HCEC 1CT (cell line): ENCODE measurements around the gene KIDINS220.

Source experiments
- DNase-seq: peaks from one replicate; pipeline ENCODE4 v3.0.0-alpha.2; 2017

KIDINS220 gene

DNA sequence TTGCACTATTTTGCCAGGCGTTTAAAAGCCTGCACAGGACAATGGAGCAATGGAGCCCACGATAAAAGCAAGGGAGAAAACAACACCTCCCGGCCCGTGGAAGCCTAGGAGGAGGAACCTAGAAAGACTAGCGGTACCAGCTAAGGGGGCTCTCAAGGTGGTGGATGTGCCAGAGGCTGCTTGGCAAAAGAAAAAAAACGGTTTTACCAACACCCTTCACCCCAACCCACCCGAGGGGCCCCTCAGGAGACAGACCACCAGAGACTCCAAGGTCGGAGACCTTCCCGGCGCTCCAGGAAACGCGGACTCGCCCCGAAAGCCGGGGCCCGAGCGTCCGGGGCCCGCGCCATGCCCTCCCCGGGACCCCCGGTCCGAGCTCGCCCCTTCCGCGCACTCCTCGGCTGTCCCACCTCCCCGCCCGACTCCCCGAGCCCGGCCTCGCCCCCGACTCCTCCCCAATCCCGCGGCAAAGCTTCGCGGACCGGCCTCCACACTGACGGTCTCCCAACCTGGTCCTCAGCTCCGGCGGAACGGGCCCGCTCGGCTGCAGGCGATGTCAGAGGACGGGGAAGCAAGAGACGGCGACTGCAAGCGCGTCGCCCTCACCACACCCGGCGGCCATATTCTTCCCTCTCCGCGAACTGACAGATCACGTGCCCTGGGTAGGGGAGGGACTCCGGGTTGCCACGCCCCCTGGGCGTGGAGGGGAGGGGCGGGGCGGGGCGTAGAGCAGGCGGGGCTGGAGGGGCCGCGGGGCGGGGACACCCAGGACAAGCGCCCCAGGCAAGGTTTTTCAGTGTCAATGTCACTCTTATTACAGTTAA lies at the start of gene KIDINS220:
Gene KIDINS220, minus strand, starts transcription at position 643 of the 824 bp plus-strand sequence. CDS start 10,520 bp downstream, outside the sequence.
- peak; percentile 79 for DNase-seq

DNA sequence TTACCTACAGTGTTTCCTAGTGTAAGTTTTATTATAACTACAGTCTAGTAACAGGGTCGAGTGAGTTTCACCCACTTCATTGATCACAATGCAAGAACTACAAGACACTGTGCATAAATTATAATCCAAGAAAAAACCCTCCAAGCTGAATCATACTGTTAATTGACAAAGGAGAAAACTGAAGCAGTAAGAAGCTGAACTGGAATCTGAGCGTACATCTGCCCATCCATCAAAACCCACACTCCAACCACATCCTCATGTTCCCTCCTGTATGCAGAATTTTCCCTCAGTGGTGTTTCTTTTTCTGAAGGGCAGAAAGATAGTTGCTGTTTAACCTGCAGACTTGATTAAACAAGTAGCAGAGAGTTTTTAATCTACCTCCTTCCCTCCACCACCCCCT lies 49.5 kb upstream of the KIDINS220 start:
- DNase-seq = no peak

DNA sequence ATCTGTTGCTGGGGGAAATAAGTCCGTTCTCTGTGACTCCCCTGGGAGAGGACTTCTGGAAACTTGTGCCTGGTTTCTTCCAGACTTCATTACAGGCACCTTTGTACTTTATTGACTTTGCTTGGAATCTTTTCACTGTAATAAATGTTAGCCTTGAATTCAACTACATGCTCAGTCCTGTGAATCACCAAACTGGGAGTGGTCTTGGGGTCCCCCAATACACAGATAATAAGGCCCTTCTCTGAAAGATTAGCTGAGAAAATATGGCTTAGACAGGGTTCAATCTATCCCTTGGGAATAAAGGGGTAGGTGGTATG lies 48.7 kb upstream of the KIDINS220 start:
- DNase-seq = no peak

DNA sequence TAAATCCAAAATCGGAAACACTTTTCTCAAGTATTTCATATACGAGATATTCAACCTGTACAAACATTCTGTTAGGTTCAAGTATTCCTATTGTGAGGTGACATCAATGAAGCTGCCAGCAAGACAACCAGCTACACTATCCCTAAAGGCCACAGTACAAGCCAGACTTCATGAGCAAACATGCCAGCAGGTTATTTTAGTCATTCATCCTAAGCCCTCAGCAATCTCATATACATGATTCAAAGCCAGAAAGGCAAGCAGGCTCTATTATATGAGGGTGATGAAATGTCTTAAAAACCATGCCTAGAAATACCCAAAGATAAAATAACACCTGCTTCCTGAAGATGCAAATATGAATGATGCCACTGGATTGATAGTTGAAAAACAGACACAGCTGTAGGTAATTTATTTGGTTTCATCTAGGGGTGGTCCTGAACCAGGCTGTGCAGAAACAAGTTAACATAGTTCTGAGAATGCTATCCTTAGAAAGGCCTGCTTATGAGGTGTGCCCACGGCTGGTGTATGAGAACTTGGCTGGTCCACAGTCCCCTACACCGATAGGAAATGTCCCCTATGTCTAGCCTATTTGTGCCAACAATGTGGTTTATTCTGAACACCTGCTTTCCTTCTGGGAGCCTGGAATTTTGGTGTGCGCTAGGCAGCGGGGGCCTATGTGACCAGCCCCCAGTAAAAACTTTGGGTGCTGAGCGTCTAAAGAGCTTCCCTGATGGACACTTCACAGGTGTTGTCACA lies 48.2 kb upstream of the KIDINS220 start:
- no peak for DNase-seq

DNA sequence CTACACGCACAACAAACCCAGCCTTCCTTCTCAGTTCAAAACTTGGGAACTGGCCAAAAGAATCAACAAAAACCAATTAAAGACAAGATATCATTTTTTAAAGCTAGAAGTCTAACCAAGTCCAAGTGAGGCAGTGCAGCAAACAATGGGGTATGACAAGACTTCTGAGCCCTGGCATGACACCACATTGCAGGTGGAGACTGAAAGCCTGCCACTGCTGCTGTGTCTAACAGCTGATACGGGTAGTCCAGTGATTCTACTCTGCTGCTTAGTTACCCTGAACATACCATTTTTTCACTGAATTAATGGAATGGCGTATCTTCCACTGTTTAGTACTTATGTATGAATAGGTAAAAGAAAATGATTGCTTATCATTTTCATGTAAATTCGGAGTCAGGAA lies 47.4 kb upstream of the KIDINS220 start:
- DNase-seq = no peak

DNA sequence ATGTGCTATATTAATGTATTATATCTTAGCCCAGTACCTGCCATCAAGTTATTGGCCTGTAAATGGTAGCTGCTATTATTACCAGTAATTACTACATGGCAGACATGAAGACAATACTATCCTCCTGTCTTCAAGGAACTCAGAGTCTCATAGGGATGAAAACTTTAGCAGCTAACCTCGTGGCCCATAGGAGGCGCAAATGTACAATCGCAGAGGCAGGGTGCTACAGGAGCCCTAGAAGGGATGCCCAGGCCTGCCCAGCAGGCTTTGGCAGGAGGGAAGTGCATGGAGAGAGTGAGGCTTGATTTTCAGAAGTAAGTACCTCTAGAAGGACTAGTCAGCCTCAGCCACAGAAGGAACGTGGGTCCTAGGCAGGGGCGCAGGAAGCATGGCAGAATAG lies 44.7 kb upstream of the KIDINS220 start:
- peak; percentile 43 for DNase-seq

DNA sequence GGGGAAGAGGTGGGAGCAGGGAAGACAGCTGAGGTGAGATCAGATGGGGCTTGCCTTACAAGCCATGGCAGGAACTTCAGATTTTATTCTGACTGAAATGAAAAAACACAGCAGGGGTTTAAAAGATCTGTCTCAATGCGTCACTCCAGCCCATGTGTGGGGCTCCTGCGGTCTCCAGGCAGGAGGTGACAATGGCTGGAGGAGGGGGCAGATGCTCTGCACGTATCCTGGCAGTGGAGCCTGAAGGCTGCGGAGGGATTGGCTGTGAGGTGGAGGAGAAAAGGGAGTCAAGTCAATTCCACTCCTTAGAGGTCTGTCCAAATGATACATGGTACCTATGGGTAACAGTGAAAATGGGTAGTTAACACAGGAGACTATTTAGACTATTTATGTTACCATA lies 40.5 kb upstream of the KIDINS220 start:
- DNase-seq = no peak

DNA sequence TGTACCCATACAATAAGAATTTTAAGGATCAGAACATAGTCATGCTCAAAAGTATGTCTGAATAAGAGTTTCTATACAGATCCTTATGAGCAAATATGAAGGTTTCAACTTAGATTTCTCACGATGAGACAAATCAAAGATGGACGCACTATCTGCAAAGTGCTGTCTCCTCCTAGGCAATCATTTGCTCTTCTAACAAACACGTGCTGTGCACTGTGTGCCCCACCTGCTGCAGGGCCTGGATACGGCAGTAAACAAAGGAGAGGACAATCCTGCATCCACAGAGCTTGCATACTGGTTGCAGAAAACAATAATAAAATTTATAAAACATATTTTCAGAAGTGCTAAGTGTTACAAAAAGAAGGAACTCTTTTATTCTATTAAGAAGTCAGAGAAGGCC lies 39.9 kb upstream of the KIDINS220 start:
- DNase-seq = no peak

DNA sequence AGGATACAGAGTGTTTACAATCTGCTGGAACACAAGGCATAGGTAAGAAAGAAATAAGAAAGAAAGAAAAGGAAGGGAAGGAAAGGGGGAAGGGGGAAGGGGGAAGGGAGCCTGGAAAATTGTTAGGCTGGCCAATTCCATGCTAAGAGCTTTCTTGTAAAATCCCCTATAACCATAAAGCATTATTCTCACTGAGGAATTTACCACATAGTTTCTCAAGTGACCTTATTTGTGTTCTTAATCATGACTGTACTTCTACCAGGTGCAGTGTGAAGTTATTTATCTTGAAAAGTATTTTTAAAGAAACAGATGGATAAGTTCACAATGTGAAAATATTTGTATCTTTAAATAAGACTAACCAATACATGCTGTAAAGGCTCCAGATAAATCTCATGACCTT lies 39.2 kb upstream of the KIDINS220 start:
- DNase-seq = no peak

DNA sequence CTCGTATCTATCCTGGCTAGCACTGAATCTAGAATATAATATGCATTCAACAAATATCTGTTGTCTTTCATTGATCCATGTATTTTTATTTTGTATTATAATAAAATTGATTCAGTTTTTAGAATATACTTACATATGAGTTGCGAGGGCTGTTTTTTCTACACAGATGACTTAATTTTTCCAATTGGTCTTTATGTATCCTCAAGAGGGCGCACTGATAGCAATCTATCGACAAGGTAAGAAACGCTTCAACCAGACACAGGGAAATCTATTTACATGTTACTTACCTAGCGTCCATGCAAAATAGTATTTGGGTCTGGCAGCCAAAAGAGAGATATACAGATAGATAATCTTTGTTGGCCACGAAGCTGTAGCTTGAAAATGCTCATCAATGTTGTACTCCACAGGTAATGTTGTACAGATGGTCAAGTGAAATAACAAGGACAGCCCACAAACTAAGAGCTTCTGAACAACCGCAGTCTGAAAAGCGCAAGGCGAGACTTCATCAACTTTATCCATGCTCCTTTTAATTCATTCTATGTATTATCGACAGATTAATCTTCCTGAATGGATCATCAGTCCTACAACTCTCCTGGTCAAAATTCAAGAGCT lies 35.5 kb upstream of the KIDINS220 start:
- DNase-seq = peak; percentile 59

DNA sequence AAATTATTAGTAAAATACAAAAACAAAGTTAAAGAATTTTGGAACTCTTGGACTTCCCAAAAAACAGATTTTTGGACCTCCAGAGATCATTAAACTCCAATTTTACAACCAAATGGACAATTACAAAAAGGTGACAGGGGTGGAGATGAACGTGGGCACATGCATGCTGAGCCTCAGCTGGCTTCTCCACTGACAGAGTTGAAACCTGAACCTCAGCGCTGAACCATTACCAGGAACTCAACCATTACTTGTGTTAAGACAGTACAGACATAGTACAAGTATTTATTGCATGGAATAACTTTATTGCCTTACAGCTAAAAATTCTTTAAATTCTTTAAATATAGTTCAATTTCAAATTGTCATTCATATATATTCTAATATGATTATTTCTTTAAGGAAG lies 33.0 kb upstream of the KIDINS220 start:
- DNase-seq = no peak

DNA sequence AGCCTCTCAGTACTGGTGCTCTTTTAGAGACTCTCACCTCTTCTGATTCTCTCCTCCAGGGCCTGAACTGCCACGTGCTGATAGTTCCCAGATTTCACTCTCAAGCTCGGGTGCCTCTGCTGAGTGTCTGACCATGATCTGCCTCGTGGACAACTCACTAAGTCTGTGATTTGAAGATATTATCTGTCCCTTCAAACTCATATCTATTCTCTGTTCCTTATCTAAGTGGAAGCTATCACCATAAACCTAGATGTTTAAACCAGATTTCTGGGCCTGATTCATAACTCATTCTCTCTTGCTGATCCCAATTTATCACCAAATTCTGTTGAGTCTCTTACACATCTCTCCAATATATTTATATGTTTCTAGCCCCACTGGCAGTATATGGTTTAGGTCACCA lies 29.9 kb upstream of the KIDINS220 start:
- DNase-seq = no peak

DNA sequence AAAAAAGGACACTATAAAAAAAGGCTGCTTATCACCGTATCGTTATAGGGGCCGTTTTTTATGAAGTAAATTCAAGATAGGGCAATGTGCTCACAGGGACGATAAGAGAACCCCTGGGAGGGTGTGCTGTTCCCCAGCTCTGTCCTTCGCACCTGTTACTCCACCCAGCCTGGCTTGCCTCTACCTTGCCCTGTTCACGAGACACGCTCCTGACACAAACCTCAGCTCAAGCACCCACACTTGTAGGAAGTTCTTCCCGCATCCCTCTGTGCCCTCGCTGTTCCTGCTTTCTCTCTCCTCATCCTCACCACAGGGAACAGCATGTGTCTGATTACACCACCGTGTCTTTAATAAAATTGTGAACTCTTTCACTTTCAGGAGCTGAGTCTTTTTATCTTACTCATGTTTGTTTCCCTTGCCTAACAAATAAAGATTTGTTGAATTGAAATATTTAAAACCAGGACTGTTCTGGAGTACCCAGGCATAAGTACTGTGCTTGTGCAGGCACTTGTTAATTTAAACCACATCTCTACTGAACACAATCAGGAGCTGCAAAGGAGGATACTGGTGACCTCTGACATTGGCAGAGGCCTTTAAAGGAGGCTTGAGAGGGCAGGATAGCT lies 26.0 kb upstream of the KIDINS220 start:
- no peak for DNase-seq

DNA sequence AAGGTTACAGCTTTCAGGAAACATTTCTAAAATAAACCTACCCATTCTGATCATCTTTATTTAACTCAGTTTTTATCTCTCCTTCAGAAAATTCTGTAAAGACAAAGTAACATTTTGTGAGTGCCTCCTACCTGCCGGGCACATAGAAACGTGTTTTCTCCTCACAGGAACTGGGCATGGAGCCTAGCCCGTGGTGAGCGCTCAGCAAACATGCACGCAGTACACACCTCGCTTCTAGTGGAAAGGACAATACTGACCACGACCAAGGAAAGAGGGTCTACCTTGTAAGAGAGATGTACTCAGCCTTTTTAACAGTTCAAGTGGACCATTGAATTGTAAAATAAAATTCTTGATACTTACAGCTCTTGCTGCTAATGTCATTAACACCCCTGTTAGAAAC lies 24.8 kb upstream of the KIDINS220 start:
- no peak for DNase-seq

DNA sequence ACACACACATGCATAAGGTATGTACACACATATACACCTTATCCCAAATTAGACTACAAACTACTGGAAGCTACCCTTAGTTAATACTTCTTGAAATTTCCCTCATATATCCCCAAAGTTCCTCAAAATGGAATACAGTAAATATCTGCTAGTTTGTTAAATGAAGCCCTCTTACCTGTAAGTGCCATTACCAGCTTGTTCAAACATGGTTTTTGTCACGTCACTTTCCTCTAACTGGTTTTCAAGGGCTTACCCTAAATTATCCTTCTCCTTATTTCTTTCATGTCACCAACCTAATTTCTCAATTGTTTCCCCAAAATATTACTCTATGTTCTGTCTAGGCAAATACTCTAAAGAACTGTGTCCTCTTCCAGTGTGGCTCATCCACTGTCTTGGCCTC lies 24.4 kb upstream of the KIDINS220 start:
- no peak for DNase-seq

DNA sequence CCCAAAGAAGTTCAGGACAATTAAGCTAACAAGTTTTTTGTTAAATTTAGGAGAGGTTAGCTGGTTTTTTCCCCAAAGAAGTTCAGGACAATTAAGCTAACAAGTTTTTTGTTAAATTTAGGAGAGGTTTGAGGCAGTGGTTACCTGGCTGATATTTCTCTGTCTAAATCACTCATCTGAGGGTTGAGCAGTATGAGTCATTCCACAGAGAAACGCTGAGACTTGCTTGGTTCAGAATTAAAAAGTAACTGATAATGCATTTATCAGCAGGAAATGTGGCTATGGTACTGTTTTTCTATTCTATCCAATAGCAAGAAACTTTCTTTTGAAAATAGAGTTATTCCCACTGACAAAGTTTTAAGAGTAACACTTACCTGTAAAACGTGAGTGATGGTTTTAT lies 22.8 kb upstream of the KIDINS220 start:
- no peak for DNase-seq

DNA sequence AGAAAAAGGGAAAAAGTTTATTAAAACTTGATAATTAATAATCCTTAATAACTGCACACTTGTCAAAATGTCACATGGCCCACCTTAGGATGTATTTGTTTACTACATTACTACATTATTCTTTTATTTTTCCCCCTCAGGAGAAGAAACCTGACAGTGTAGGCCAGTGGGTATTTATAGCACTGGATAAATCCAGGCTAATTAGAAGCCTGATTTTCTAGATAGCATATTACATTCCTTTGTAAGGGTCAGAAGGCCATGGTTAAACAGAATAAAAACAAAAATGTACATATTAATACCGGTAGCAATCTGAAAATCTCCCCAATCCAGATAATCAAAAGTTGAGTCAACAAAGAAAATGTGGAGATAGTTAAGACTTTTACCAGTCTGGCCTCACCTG lies 21.5 kb upstream of the KIDINS220 start:
- DNase-seq = no peak

DNA sequence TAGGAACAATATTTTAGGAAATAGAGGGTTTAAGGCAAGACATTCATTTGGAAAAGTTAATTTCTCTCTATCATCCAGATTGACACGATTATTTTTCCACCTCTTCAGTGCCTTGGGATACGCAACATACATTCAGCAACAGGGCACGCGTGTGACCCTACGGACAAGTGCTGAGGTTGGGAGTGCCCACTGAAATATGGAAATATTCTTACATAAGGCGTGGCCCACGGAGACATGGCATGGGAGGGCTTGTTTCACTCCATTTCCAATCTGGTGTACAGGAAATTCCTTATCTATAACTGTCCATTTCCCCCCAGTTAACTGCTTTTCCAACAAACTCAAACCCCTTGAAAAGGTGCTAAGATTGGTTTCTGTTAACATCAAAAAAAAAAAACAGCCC lies 20.9 kb upstream of the KIDINS220 start:
- DNase-seq = no peak

DNA sequence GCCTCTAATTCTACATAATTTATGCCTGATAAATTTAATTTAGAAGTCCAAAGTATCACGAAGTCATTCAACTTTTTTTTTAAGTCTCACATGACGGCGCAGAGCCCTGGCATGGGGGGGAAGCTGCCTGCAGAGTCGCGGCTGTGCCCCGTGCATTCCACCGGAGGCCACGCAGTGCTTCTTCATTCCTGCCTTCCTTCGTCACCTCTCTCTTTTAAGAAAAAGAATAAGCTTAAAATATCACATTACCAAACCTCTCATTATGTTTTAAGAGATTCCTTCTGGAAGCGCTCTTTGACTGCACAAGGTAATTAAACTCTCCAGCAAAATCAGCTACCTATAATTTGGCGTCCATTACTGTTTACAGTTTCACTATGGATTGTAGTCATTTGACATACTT lies 20.3 kb upstream of the KIDINS220 start:
- DNase-seq = no peak

DNA sequence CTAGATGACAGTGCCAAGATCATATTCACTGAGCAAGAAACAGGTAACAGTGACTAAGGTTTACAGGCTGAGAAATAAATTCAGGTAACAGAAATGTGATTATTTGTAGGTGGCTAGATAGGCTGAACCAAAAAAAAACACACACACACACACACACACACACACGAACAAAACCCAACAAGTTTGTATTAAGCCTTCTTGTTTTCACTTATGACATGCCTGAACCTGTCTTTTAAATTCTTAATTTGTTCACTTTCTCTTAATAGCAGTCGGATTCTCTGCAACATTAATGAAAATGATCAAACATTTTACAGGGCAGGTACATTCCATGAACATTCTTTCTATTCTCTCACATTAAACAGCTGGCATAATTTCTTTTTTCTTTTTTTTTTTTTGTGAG lies 18.8 kb upstream of the KIDINS220 start:
- no peak for DNase-seq

DNA sequence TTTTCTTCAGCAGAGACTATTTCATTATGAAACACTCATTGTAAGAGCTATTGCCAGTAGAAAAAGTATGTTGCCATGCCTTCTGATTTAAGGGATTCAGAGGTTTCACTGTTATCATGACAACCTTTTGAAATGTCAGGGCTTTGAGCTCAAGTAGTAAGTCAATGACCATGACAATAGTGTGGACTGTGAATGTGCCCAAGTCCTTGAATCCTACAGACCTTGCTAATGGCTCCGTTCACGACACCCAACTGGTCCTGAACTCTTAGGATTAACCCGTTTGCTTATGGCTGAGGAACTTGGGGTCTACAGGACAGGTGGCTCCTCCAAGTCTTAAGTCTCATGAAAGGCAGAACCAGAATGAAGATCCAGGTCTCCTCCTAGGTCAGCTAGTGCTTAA lies 17.6 kb upstream of the KIDINS220 start:
- DNase-seq = no peak

DNA sequence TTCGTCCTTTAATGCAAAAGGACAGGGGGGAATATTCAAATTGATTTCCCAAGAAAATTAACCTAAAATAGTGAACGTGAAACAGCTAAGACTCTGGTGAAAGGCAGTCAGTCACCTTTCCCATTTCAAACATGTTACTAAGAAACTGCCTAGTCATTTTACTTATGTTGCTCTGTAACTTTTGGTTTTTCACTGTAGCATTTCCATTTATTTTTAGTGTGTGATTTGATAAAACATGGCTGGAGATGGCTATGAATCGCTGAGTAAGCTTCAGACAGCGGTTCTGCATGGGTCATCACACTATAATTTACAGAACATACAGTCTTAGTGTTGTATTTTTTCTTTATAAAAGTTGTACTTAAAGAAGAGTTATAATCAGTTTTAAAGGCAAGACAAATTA lies 16.0 kb upstream of the KIDINS220 start:
- DNase-seq = no peak

DNA sequence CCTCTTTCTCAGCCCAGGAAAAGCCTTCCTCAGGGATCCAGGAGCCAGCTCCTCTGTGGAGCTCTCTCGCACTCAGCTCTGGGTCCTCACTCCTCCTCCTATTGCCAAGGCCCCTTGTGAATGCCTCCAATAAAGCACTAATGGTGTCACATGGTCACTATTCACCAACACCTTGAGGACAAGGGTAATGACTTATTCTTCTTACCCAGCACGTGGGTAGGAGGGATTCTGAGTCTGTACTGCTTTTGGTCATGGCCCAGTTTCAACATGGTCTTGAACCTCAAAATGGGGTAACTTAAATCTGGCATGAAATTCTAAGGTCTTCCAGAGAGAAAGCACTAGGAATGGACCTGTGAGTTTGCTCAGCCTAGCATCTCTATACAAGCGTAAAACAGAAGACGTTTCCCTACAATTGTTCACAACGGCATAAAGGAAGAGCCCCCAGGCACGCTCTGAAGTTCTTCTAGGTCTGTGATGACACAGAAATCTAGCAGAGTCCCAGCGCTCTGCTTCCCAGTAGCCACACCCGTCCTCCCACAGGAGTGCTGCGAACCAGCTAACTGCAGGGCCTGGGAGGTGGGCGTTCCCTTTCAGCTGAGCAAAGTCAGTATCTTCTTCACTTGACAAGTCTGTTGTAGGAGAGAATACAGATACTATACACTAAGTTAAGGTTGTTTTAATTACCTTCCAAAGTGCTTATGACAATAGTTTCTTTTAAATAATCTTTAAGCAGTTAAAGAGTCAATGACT lies 14.6 kb upstream of the KIDINS220 start:
- DNase-seq = no peak
